ENCODE results near the gene GPR148. TPM values are rescaled to one million over a fixed set of nuclear protein-coding genes. Genes with fewer than 3 reads are reported as not detected.

The GPR148 gene
- total RNA-seq, 1 experiment from 2014 or later: not detected

DNA sequence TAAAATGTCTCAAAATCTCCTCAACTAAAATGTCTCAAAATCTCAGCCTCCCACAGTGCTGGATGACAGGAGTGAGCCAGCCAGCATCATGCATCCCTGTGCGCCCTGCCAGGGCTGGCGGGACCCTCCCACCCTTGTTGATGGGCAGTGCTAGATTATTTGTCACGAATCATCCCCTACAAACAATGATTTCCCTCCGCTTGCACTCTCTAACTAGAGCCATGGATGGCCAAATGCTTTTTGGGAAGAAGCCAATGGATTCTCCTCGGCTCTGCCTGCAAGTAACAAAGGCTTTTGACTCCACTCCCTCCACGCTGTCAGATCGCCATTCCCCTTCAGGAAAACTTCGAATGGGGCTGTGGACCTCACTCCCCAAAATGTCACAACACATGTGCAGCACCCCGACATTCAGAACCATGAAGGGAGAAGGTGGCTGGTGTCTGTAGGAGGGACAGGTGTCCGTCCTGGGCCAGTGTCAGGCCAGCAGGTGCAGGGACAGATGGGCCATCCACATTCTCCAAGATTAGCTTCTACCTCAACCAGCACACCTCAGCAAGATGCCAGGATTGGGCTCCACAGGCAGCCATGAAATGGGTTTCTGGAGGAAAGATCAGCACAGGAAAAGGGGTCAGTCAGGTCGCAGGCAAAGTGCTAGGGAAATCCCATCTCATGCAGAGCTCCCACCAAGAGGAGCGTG is 38.0 kb downstream of the GPR148 start:
- DNase-seq (ENCODE audit: extremely low read depth, low read depth): no peak

GRCh38 chr2:130767408-130767775 is 38.5 kb downstream of the GPR148 start:
- DNase-seq (ENCODE audit: extremely low read depth, low read depth): no peak

GRCh38 chr2:130768191-130768855 is 39.5 kb downstream of the GPR148 start:
- no peak for DNase-seq (ENCODE audit: extremely low read depth, low read depth)

DNA sequence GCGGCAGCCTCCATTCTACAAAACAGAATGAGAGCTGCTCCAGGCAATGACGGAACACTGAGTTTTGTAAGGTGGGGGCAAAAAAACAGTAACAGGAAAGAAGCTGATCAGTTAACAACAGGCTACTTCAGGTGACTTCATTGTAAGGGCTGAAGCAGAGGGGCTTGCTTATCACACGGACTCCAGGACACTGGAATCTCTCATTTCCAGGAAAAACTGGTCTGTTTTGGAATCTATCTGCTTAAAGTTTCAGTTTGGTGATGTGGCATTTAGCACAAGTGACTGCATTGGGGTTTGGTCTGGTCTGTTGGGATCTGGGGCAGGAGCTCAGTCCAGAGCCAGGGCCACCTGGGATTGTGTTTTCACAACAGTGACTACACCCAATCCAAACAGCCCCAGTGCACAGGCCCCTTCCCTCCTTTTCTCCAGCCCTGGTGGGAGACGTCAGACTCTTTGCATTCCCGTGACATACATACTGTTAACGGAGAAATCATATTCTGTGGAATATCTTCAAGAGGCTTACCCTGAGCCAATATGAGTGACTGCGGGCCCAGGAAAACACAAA is 40.6 kb downstream of the GPR148 start:
- no peak for DNase-seq (ENCODE audit: extremely low read depth, low read depth)

DNA sequence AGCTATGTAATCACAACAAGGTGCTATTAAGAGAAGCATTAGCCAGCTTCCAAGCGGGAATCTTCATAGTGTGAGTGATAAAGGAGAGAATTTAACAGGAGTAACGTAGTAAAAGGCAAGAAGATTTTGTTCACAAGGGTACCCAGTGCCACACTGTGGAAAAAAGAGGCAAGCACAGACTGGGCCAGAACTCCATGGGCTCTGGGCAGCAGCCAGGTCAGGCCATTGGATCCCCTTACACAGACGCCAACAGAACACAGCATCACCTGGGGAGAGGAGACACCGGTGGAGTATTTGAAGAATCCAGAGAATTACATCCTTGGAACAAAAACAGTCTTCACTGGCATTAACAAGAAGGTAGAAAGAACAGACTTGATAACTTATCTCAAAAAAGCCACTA is 47.7 kb downstream of the GPR148 start:
- DNase-seq (ENCODE audit: extremely low read depth, low read depth): no peak

DNA sequence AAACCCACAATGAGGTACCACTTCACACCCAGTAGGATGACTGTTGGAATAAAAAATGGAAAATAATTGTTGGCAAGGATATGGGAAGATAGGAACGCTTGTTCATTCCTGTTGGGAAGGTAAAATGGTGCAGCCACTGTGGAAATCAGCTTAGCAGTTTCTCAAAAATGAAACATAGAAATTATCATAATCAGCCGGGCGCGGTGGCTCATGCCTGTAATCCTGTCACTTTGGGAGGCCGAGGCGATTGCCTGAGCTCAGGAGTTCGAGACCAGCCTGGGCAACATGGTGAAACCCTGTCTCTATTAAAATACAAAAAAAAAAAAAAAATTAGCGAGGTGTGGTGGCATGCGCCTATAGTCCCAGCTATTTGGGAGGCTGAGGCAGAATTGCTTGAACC is 49.9 kb downstream of the GPR148 start:
- no peak for DNase-seq (ENCODE audit: extremely low read depth, low read depth)

Other genes starting within 250 kb of the GPR148 start
- not detected in 2 replicates for gene POTEI, start 219.7 kb upstream of the GPR148 start, total RNA-seq (2014; rRNA removed; shearing (Covaris generic))
- gene CFC1B, start 207.8 kb upstream of the GPR148 start, total RNA-seq (2014; rRNA removed; shearing (Covaris generic)): not detected in 2 replicates
- gene CFC1, start 129.5 kb upstream of the GPR148 start, total RNA-seq (2014; rRNA removed; shearing (Covaris generic)): not detected in 2 replicates
- not detected in 2 replicates for gene POTEJ, start 117.6 kb upstream of the GPR148 start, total RNA-seq (2014; rRNA removed; shearing (Covaris generic))
- not detected in 2 replicates for gene AMER3, start 26.5 kb downstream of the GPR148 start, total RNA-seq (2014; rRNA removed; shearing (Covaris generic))
- gene ARHGEF4, start 107.8 kb downstream of the GPR148 start, total RNA-seq (2014; rRNA removed; shearing (Covaris generic)): 3.8 and 4.2 TPM in 2 replicates

All from NCI-H460 (cell line).